ENCODE measurements around the gene GAS2L2. TPM values are rescaled to one million over a fixed set of nuclear protein-coding genes. Genes with fewer than 3 reads are reported as not detected.

Gene GAS2L2
- 1 to 10 TPM in 3 of 4 donors, under 1 TPM in 1; 0.84 to 1.4 (median 1.1) TPM for total RNA-seq

GRCh38 chr17:35752945-35753764 lies at the start of gene GAS2L2:
GAS2L2 (minus strand) TSS chr17:35753239; CDS start chr17:35752850, 389 bp downstream.
- peaks cover 0 to 48% of the 10 kb centered on the region in 2 donors for H3K27me3 ChIP-seq
- H3K27ac ChIP-seq = no peak within 1 kb of the TSS
- H3K36me3 ChIP-seq = no peaks in the 10 kb centered on the region
- no peaks in the 10 kb centered on the region for H3K9me3 ChIP-seq
- WGBS, 2 donors = 26 to 29% methylated on average over 9 of the region's 9 CpGs
- TF ChIP-seq EP300 (IDR thresholded peaks at IDR 0.05) (no peak), POLR2A (IDR thresholded peaks at IDR 0.05) (no peak)
- TF ChIP-seq, protein P1, sequence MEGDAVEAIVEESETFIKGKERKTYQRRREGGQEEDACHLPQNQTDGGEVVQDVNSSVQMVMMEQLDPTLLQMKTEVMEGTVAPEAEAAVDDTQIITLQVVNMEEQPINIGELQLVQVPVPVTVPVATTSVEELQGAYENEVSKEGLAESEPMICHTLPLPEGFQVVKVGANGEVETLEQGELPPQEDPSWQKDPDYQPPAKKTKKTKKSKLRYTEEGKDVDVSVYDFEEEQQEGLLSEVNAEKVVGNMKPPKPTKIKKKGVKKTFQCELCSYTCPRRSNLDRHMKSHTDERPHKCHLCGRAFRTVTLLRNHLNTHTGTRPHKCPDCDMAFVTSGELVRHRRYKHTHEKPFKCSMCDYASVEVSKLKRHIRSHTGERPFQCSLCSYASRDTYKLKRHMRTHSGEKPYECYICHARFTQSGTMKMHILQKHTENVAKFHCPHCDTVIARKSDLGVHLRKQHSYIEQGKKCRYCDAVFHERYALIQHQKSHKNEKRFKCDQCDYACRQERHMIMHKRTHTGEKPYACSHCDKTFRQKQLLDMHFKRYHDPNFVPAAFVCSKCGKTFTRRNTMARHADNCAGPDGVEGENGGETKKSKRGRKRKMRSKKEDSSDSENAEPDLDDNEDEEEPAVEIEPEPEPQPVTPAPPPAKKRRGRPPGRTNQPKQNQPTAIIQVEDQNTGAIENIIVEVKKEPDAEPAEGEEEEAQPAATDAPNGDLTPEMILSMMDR (IDR thresholded peaks at IDR 0.05) = no peak
- no peak within 1 kb of the TSS for H3K4me3 ChIP-seq
- no peak for DNase-seq (ENCODE audit: low spot score in 2 of 2)
- peaks cover 0 to 22% (median 0%) of the 10 kb centered on the region in 4 donors for H3K4me1 ChIP-seq

DNA sequence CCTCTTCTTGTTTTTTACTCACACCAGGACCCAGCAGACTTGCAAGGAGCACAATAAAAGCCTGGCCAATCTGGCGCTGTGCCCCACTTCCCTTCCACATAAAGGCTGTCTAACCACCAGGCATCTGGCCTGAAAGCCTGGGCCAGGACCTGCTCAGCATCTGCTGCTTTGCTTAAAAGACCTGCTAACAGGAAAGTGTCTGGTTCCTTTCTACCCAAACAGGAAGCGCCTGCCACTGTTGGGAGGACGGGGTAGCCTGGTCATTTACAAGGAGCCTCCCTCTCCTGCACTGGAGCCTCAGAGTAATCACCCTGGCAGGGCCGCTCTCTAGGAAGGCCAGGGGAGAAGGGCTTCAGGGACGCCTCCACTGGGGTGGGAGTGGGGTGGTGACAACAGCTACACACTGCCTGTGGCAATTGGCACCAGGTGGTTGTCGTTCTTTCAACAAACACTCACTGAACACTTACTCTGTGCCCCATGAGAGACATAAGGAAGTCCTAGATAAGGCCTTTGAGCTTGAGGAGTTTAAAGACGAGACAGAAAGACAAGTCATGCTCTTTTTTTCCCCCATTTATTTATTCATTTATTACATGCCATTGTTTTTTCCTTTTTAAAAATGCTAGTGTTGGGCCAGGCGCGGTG lies 48.7 kb upstream of the GAS2L2 start:
- no peaks in the 10 kb centered on the region for H3K36me3 ChIP-seq
- peaks cover 3 to 46% (median 14%) of the 10 kb centered on the region in 4 donors for H3K4me1 ChIP-seq
- H3K27me3 ChIP-seq = no peaks in the 10 kb centered on the region
- no peaks in the 10 kb centered on the region for H3K9me3 ChIP-seq
- DNase-seq (ENCODE audit: low spot score in 2 of 2) = peak in 1 of 2 donors; percentile 61
- H3K27ac ChIP-seq = peak overlapping the region in 3 of 4 donors; percentile 3 to 13 (median 8)
- no peak overlapping the region for H3K4me3 ChIP-seq
- WGBS, 2 donors = 58 to 64% methylated on average over 9 of the region's 9 CpGs
- no peak for TF ChIP-seq POLR2A (IDR thresholded peaks at IDR 0.05)
- TF ChIP-seq EP300 (IDR thresholded peaks at IDR 0.05) = peak in 1 of 2 donors; percentile 73

GRCh38 chr17:35799942-35800341 lies 46.9 kb upstream of the GAS2L2 start:
- DNase-seq (ENCODE audit: low spot score in 2 of 2) = no peak
- H3K36me3 ChIP-seq = no peaks in the 10 kb centered on the region
- peaks cover 3 to 58% (median 19%) of the 10 kb centered on the region in 4 donors for H3K4me1 ChIP-seq
- H3K27ac ChIP-seq = peak overlapping the region in 2 of 4 donors; percentile 66 to 70
- no peaks in the 10 kb centered on the region for H3K9me3 ChIP-seq
- TF ChIP-seq POLR2A (IDR thresholded peaks at IDR 0.05) (no peak), EP300 (IDR thresholded peaks at IDR 0.05) (peak in 1 of 2 donors; percentile 29)
- TF ChIP-seq, protein P1 (IDR thresholded peaks at IDR 0.05) = no peak
- H3K4me3 ChIP-seq = no peak overlapping the region
- H3K27me3 ChIP-seq = no peaks in the 10 kb centered on the region

GRCh38 chr17:35797918-35798317 lies 44.9 kb upstream of the GAS2L2 start:
- H3K36me3 ChIP-seq = no peaks in the 10 kb centered on the region
- TF ChIP-seq, protein P1 (IDR thresholded peaks at IDR 0.05) = no peak
- no peak for TF ChIP-seq POLR2A (IDR thresholded peaks at IDR 0.05)
- TF ChIP-seq EP300 (IDR thresholded peaks at IDR 0.05) = no peak
- H3K4me3 ChIP-seq = no peak overlapping the region
- H3K4me1 ChIP-seq = peaks cover 3 to 70% (median 21%) of the 10 kb centered on the region in 4 donors
- H3K9me3 ChIP-seq = no peaks in the 10 kb centered on the region
- no peaks in the 10 kb centered on the region for H3K27me3 ChIP-seq
- no peak for DNase-seq (ENCODE audit: low spot score in 2 of 2)
- WGBS, 2 donors = 74 to 77% methylated on average over 5 of the region's 5 CpGs
- H3K27ac ChIP-seq = peak overlapping the region in 1 of 4 donors; percentile 5

GRCh38 chr17:35797370-35797769 lies 44.3 kb upstream of the GAS2L2 start:
- H3K27ac ChIP-seq = peak overlapping the region in 1 of 4 donors; percentile 5
- no peaks in the 10 kb centered on the region for H3K36me3 ChIP-seq
- no peak for DNase-seq (ENCODE audit: low spot score in 2 of 2)
- H3K9me3 ChIP-seq = peaks cover 0 to under 1% (median 0%) of the 10 kb centered on the region in 4 donors
- no peaks in the 10 kb centered on the region for H3K27me3 ChIP-seq
- TF ChIP-seq, protein P1 (IDR thresholded peaks at IDR 0.05) = no peak
- no peak for TF ChIP-seq EP300 (IDR thresholded peaks at IDR 0.05)
- no peak for TF ChIP-seq POLR2A (IDR thresholded peaks at IDR 0.05)
- peaks cover 3 to 76% (median 24%) of the 10 kb centered on the region in 4 donors for H3K4me1 ChIP-seq
- WGBS, 2 donors = 61 to 62% methylated on average over 4 of the region's 4 CpGs
- no peak overlapping the region for H3K4me3 ChIP-seq

Measured in tibial nerve (tissue), 4 donors.